AG04449 (cell line): ENCODE measurements around the gene LSP1.

Source experiments
- CTCF ChIA-PET: fragments of 350-600 bp; formaldehyde crosslinking; extraction: SDS; loops from one replicate; lab custom pipeline; 2021; ENCODE audit warnings: antibody characterized with exemption; lab: Yijun Ruan, JAX
- POLR2A ChIA-PET: fragments of 400-600, 350-600 bp; formaldehyde crosslinking; extraction: SDS; loops from one replicate; lab custom pipeline; 2020; ENCODE audit warnings: antibody characterized with exemption, inconsistent platforms; lab: Yijun Ruan, JAX
- DNase-seq: peaks from one replicate; pipeline ENCODE4 v3.0.0-alpha.2; 2010; ENCODE audit warnings: low read depth, low spot score
- H3K4me3 ChIP-seq: 2 replicates; pipeline ENCODE4 v1.5.1; 2011; ENCODE audit warnings: low read depth, mild to moderate bottlenecking, control low read depth, low read length
- TF ChIP-seq, protein P1 (sequence below): IDR thresholded peaks from one replicate; pipeline ENCODE4 v1.5.1; 2011; ENCODE audit warnings: mild to moderate bottlenecking, moderate library complexity, low read length, control low read depth, inconsistent platforms; ENCODE audit not compliant: insufficient read depth; ENCODE audit errors: missing control alignments

The LSP1 gene

DNA sequence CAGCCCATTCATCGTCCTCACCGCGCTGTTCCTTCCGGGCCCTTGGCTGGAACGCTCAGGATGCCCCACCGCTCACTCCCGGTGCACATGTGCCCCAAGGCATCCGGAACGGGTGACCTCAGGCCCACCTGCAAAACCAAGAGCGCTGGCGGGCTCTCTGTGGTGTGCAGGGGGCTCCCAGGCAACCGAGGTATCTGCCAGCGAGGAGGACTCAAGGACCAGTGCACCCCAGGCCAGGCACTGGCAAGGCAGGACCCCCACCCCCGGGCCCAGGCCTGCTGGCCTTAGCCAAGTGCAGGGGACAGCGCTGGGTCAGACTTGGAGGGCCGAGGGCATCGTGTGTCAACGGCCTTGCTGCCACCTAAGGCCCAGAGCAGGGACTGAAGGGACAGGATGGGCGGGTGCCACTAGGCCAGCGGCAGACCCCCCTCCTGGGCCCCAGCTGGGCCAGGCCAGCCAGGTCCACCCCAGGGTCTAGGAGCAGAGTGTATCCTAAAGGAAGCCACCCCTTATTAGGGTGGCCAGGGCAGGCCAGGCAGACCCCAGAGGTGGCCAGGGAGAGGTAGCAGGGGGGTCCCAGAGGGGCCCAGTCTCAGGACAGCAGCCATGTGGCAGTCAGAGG, 75.1 kb downstream of the LSP1 start:
- POLR2A ChIA-PET: no interaction called here
- DNase-seq: no peak
- CTCF ChIA-PET: interaction anchor here (1.2 kb wide), 1 partner anchor 234 kb away, joined by 3 read pairs; no protein-coding TSS in a partner anchor
- no peak overlapping the region for H3K4me3 ChIP-seq
- TF ChIP-seq, protein P1, sequence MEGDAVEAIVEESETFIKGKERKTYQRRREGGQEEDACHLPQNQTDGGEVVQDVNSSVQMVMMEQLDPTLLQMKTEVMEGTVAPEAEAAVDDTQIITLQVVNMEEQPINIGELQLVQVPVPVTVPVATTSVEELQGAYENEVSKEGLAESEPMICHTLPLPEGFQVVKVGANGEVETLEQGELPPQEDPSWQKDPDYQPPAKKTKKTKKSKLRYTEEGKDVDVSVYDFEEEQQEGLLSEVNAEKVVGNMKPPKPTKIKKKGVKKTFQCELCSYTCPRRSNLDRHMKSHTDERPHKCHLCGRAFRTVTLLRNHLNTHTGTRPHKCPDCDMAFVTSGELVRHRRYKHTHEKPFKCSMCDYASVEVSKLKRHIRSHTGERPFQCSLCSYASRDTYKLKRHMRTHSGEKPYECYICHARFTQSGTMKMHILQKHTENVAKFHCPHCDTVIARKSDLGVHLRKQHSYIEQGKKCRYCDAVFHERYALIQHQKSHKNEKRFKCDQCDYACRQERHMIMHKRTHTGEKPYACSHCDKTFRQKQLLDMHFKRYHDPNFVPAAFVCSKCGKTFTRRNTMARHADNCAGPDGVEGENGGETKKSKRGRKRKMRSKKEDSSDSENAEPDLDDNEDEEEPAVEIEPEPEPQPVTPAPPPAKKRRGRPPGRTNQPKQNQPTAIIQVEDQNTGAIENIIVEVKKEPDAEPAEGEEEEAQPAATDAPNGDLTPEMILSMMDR: no peak

DNA sequence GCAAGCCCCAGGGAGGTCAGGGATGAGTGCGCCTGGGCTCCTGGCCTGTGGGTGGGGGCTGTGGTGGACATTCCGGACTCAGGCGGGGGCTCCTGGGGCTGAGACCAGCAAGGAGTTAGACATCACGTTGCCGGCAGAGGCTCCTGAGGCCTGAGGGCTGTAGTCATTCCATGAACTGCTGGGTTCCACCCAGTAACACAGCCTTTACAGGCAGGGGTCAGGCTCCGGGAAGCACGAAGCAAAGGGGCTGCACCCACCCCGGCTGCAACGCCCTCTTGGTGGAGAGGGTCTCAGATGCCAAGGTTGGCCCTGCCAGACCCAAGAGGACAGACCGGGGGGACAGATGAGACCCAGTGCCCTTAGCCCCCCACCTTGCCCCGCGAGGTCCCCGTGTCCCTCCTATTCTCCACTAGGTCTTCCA, 75.6 kb downstream of the LSP1 start:
- TF ChIP-seq, protein P1: no peak
- ChIA-PET CTCF (no interaction called here), POLR2A (no interaction called here)
- DNase-seq: no peak
- H3K4me3 ChIP-seq: no peak overlapping the region

DNA sequence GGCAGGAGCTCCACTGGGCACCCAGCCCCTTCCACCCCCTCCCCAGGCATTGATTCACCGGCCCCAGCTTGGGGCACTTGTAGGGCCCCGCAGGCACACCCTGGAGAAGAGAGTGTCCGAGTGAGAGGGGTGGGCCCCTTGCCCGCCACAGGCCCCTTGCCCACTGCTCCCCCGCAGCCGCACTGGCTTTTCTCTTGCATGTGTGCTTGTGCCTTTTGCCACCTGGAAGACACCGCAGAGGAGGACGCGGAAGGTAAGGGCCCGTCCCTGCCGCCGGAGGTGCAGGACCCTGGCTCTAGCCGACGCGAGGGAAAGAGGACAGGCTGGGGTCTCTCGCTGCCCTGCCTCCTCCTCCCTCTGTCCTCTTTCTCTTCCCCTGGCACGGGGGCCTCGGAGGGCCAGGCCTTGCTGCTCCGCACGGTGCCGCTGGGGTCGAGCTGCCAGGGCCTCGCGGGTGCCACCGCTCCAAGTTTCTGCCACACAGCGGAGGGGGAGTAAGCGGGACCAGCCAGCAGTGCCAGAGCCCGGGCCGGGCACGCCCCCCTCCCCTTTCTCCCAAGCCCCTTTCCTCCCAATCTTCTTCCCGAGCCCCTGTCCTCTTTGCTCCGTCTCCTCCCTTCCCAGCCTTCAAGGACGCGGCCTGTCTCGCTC, 76.1 kb downstream of the LSP1 start:
- CTCF ChIA-PET: interaction anchor here (1.7 kb wide), 1 partner anchor 235 kb away, joined by 5 read pairs; no protein-coding TSS in a partner anchor
- no peak overlapping the region for H3K4me3 ChIP-seq
- POLR2A ChIA-PET: no interaction called here
- TF ChIP-seq, protein P1: no peak
- no peak for DNase-seq

DNA sequence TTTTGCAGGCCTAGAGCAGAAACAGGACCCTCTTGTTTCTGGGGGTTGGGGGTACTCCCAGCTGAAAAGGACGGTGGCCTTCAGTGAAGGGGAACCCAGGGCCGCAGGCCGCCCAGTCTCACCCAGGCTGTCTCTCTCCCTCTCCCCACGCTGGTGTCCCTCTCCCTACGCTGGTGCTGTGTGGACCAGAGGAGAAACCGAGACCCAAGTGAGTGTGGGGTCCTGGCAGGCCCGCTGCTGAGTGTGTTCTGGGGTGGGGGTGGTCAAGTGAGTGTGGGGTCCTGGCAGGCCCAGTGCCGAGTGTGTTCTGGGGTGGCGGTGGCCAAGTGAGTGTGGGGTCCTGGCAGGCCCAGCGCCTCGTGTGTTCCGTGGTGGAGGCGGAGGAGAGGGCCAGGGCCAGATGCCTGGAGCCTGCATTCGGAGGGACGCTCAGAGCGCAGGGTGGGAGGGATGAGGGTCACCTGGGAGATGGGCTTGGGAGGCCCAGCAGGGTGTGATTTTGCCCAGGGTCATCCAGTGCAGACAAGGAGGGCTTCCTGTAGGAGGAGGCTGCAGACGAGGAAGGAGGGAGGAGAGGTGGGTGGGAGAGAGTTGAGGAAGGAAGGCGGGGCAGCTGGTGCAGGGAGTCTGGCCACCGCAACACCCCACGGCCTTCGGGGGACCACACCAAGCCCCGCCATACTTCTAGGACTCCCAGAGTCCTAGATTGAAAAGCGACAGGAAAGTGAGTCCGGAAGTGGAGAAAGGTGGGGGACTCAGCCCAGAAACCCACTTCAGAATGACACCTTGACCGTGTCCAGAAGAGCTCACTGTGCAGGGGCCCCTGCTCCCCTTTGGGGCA, 77.0 kb downstream of the LSP1 start:
- ChIA-PET POLR2A (no interaction called here), CTCF (interaction anchor here (1.0 to 1.7 kb wide), 2 partner anchors 24 to 236 kb away, joined by 3 to 5 read pairs; no protein-coding TSS in a partner anchor)
- H3K4me3 ChIP-seq: no peak overlapping the region
- TF ChIP-seq, protein P1: no peak
- no peak for DNase-seq

DNA sequence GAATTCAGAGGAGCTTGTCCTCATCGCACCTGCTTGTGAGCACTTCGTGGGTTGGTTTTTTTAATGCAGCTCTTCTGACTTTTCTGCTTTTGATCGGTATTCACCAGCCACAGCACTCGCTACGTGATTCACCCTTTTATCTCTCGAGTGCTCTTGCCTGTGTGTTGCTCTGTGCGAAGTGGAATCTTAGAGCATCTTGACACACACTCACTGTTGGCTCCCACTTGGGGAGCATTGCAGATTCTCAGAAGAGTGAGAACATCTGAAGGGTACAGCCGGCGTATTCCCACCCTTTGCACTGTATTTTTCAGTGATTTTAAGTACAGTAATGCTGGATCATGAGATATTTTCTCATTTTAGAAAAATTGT, 77.6 kb downstream of the LSP1 start:
- H3K4me3 ChIP-seq: no peak overlapping the region
- POLR2A ChIA-PET: no interaction called here
- DNase-seq: no peak
- TF ChIP-seq, protein P1: no peak
- CTCF ChIA-PET: interaction anchor here (1.0 to 1.7 kb wide), 2 partner anchors 24 to 236 kb away, joined by 3 to 5 read pairs; no protein-coding TSS in a partner anchor
